Measurements from ENCODE around the gene LYZ.

The LYZ gene
- long read RNA-seq, partial matches to known transcripts, result 0 of 3 reads
- long read RNA-seq, other reads (novel, unspliced or antisense), result 1 of 3 reads

GRCh38 chr12:69348162-69348938 lies at the start of gene LYZ:
TSS of gene LYZ (plus strand) at chr12:69348381. CDS start at chr12:69348409, 28 bp downstream.
- H3K4me3 ChIP-seq (replicated peaks; ENCODE audit: insufficient read depth, low read length), result peak within 1 kb of the TSS; percentile 73
- TF ChIP-seq GABPA (IDR thresholded peaks at IDR 0.05; ENCODE audit: low read depth) (no peak), SPI1 (IDR thresholded peaks at IDR 0.05; ENCODE audit: borderline replicate concordance, low read depth) (peak; percentile 92), POLR2AphosphoS5 (IDR thresholded peaks at IDR 0.05; ENCODE audit: low read depth) (peak; percentile 81; the same call in 1 of the 2 replicates)
- DNase-seq (ENCODE audit: low read depth in 1 of 2, low spot score in 1 of 2), result peak; percentile 84 to 89
- peak within 1 kb of the TSS; percentile 92 for H3K27ac ChIP-seq (replicated peaks)
- H3K27me3 ChIP-seq (ENCODE audit: insufficient read depth, poor library complexity, severe bottlenecking), result no peaks in the 10 kb centered on the region

GRCh38 chr12:69298947-69299346 lies 49.2 kb upstream of the LYZ start:
- H3K27ac ChIP-seq (replicated peaks), result no peak overlapping the region
- TF ChIP-seq GABPA (IDR thresholded peaks at IDR 0.05; ENCODE audit: low read depth) (no peak), CTCF (IDR thresholded peaks at IDR 0.05; ENCODE audit: insufficient read depth, low read length) (no peak), SPI1 (IDR thresholded peaks at IDR 0.05; ENCODE audit: borderline replicate concordance, low read depth) (no peak), REST (IDR thresholded peaks at IDR 0.05; ENCODE audit: insufficient replicate concordance, low read depth) (no peak), POLR2AphosphoS5 (IDR thresholded peaks at IDR 0.05; ENCODE audit: low read depth) (no peak)

GRCh38 chr12:69304284-69304683 lies 43.9 kb upstream of the LYZ start:
- no peak overlapping the region for H3K4me3 ChIP-seq (replicated peaks; ENCODE audit: insufficient read depth, low read length)
- TF ChIP-seq POLR2AphosphoS5 (IDR thresholded peaks at IDR 0.05; ENCODE audit: low read depth), result no peak
- TF ChIP-seq SPI1 (IDR thresholded peaks at IDR 0.05; ENCODE audit: borderline replicate concordance, low read depth), result no peak
- TF ChIP-seq GABPA (IDR thresholded peaks at IDR 0.05; ENCODE audit: low read depth), result no peak
- TF ChIP-seq CTCF (IDR thresholded peaks at IDR 0.05; ENCODE audit: insufficient read depth, low read length), result no peak
- H3K27ac ChIP-seq (replicated peaks), result no peak overlapping the region
- H3K27me3 ChIP-seq (ENCODE audit: insufficient read depth, poor library complexity, severe bottlenecking), result no peaks in the 10 kb centered on the region
- no peak for DNase-seq (ENCODE audit: low read depth in 1 of 2, low spot score in 1 of 2)

More at GRCh38 chr12:69298947-69299346, 49.2 kb upstream of the LYZ start:
- no peak for DNase-seq (ENCODE audit: low read depth in 1 of 2, low spot score in 1 of 2)
- Histone ChIP-seq H3K4me3 (replicated peaks; ENCODE audit: insufficient read depth, low read length) (no peak overlapping the region), H3K27me3 (ENCODE audit: insufficient read depth, poor library complexity, severe bottlenecking) (no peaks in the 10 kb centered on the region)

- no peaks in the 10 kb centered on the region for H3K27me3 ChIP-seq (ENCODE audit: insufficient read depth, poor library complexity, severe bottlenecking)
- H3K27ac ChIP-seq (replicated peaks), result no peak overlapping the region
- H3K4me3 ChIP-seq (replicated peaks; ENCODE audit: insufficient read depth, low read length), result no peak overlapping the region
- DNase-seq (ENCODE audit: low read depth in 1 of 2, low spot score in 1 of 2), result no peak
- no peak for TF ChIP-seq REST (IDR thresholded peaks at IDR 0.05; ENCODE audit: insufficient replicate concordance, low read depth)
- TF ChIP-seq CTCF (IDR thresholded peaks at IDR 0.05; ENCODE audit: insufficient read depth, low read length), result no peak
- no peak for TF ChIP-seq POLR2AphosphoS5 (IDR thresholded peaks at IDR 0.05; ENCODE audit: low read depth)
- TF ChIP-seq SPI1 (IDR thresholded peaks at IDR 0.05; ENCODE audit: borderline replicate concordance, low read depth), result no peak
- TF ChIP-seq GABPA (IDR thresholded peaks at IDR 0.05; ENCODE audit: low read depth), result no peak
Observed at GRCh38 chr12:69309461-69309860, 38.7 kb upstream of the LYZ start.
